ENCODE measurements around the gene GCK.

- TF ChIP-seq POLR2A (IDR thresholded peaks at IDR 0.05), result no peak
- no peak for TF ChIP-seq CTCF (IDR thresholded peaks at IDR 0.05)
Measured at GRCh38 chr7:44116087-44116788, 73.0 kb downstream of the GCK start.
